HG02943 (cell line): ENCODE measurements around the gene ARHGEF26.

Experiments
- ATAC-seq: cut with Tn5 transposase; IDR thresholded peaks from one replicate; pipeline ENCODE4 v1.9.1; 2021; ENCODE audit warnings: mild to moderate bottlenecking, low read depth, moderate library complexity; ENCODE audit not compliant: unreplicated experiment

Gene ARHGEF26

GRCh38 chr3:154112146-154112852 lies 8.9 kb upstream of the ARHGEF26 start:
- no peak for ATAC-seq

GRCh38 chr3:154113609-154114008 lies 7.6 kb upstream of the ARHGEF26 start:
- no peak for ATAC-seq

- no peak for ATAC-seq
Observed at GRCh38 chr3:154115332-154115731, 5.9 kb upstream of the ARHGEF26 start.

- no peak for ATAC-seq
Observed at GRCh38 chr3:154119951-154120350, 1.2 kb upstream of the ARHGEF26 start.

- peak; percentile 49 for ATAC-seq
Observed at GRCh38 chr3:154121701-154122551, 736 bp downstream of the ARHGEF26 start.

GRCh38 chr3:154122552-154122911 lies 1.3 kb downstream of the ARHGEF26 start:
- ATAC-seq = no peak

GRCh38 chr3:154122912-154123559 lies 1.8 kb downstream of the ARHGEF26 start:
- ATAC-seq = no peak

GRCh38 chr3:154123906-154124305 lies 2.7 kb downstream of the ARHGEF26 start:
- ATAC-seq = no peak

- no peak for ATAC-seq
Observed at GRCh38 chr3:154125378-154126030, 4.3 kb downstream of the ARHGEF26 start.

GRCh38 chr3:154126651-154127050 lies 5.5 kb downstream of the ARHGEF26 start:
- no peak for ATAC-seq

- no peak for ATAC-seq
Observed at GRCh38 chr3:154129625-154130024, 8.4 kb downstream of the ARHGEF26 start.

GRCh38 chr3:154130540-154130939 lies 9.3 kb downstream of the ARHGEF26 start:
- no peak for ATAC-seq

GRCh38 chr3:154131830-154132229 lies 10.6 kb downstream of the ARHGEF26 start:
- no peak for ATAC-seq

- ATAC-seq = no peak
Observed at GRCh38 chr3:154132777-154133375, 11.7 kb downstream of the ARHGEF26 start.

- ATAC-seq = no peak
Observed at GRCh38 chr3:154135511-154136173, 14.5 kb downstream of the ARHGEF26 start.

- ATAC-seq = no peak
Observed at GRCh38 chr3:154137036-154137435, 15.8 kb downstream of the ARHGEF26 start.

- ATAC-seq = no peak
Observed at GRCh38 chr3:154139996-154140436, 18.8 kb downstream of the ARHGEF26 start.

- no peak for ATAC-seq
Observed at GRCh38 chr3:154142608-154143007, 21.4 kb downstream of the ARHGEF26 start.

- ATAC-seq = no peak
Observed at GRCh38 chr3:154143873-154144272, 22.7 kb downstream of the ARHGEF26 start.
